A549 (cell line): Measurements from ENCODE around the gene RUNX2.

Source experiments
- CBX2 ChIP-seq: fragments of 200-600 bp; sonication (generic); IDR thresholded peaks from 2 replicates; pipeline ENCODE4 v1.6.1; 2016; ENCODE audit warnings: low read depth, mild to moderate bottlenecking, borderline replicate concordance
- EP300 ChIP-seq, 2 experiments: fragments of >200 bp; sonication (Bioruptor Twin); formaldehyde crosslinking; IDR thresholded peaks; 2 replicates in 1 of 2; 3 replicates in 1 of 2; pipeline ENCODE4 v1.6.1; 2016 to 2017
- HDAC2 ChIP-seq: fragments of 200-600 bp; sonication (generic); IDR thresholded peaks from 2 replicates; pipeline ENCODE4 v1.6.1; 2016
- JUNB ChIP-seq: fragments of >200 bp; sonication (Bioruptor Twin); formaldehyde crosslinking; IDR thresholded peaks from 2 replicates; pipeline ENCODE4 v1.6.1; 2016
- KDM1A ChIP-seq: fragments of 200-600 bp; sonication (generic); IDR thresholded peaks from 2 replicates; pipeline ENCODE4 v1.6.1; 2016; ENCODE audit warnings: low read depth, mild to moderate bottlenecking
- POLR2A ChIP-seq: IDR thresholded peaks from 2 replicates; pipeline ENCODE4 v1.6.1; 2012; ENCODE audit warnings: mild to moderate bottlenecking, low read length
- TF ChIP-seq, protein P1 (sequence below): fragments of >200 bp; sonication (Bioruptor Twin); formaldehyde crosslinking; IDR thresholded peaks from 3 replicates; pipeline ENCODE4 v1.5.1; 2016
- TF ChIP-seq, protein P2 (sequence below): IDR thresholded peaks from 2 replicates; pipeline ENCODE4 v1.6.1; 2012

DNA sequence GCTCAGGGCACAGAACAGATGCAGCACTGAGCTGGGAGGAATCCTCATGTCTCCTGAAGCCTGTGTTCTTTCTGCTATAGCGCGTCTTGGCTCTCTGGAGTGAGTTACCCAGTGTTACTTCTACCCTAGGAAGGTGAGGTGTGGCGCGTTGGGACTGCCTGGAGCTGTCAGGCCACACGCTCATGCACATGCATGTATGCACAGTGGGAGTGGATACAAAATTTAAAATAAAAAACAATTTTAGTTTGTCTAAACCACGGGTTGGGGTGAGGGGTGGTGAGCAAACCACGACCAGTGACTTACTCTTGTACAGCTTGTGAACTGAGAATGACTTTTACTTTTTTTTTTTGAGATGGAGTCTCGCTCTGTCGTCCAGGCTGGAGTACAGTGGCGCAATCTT is 348.2 kb downstream of the RUNX2 start:
- TF ChIP-seq HDAC2 (no peak), KDM1A (no peak), POLR2A (no peak), EP300 (IDR thresholded peaks at IDR 0.05) (no peak), JUNB (no peak), CBX2 (no peak)
- TF ChIP-seq, protein P1, sequence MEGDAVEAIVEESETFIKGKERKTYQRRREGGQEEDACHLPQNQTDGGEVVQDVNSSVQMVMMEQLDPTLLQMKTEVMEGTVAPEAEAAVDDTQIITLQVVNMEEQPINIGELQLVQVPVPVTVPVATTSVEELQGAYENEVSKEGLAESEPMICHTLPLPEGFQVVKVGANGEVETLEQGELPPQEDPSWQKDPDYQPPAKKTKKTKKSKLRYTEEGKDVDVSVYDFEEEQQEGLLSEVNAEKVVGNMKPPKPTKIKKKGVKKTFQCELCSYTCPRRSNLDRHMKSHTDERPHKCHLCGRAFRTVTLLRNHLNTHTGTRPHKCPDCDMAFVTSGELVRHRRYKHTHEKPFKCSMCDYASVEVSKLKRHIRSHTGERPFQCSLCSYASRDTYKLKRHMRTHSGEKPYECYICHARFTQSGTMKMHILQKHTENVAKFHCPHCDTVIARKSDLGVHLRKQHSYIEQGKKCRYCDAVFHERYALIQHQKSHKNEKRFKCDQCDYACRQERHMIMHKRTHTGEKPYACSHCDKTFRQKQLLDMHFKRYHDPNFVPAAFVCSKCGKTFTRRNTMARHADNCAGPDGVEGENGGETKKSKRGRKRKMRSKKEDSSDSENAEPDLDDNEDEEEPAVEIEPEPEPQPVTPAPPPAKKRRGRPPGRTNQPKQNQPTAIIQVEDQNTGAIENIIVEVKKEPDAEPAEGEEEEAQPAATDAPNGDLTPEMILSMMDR = no peak
- TF ChIP-seq, protein P2, sequence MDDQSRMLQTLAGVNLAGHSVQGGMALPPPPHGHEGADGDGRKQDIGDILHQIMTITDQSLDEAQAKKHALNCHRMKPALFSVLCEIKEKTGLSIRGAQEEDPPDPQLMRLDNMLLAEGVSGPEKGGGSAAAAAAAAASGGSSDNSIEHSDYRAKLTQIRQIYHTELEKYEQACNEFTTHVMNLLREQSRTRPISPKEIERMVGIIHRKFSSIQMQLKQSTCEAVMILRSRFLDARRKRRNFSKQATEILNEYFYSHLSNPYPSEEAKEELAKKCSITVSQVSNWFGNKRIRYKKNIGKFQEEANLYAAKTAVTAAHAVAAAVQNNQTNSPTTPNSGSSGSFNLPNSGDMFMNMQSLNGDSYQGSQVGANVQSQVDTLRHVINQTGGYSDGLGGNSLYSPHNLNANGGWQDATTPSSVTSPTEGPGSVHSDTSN = no peak
